Fibroblast of peridontal ligament (primary cell): ENCODE results near the gene SLAMF7.
"Not testable (repeated sequence)": the region's sequence is repeated elsewhere in the genome, so short reads cannot be mapped to it uniquely, and the experiment has no call there.

ENCODE experiments used
- DNase-seq: peaks from one replicate; pipeline ENCODE4 v3.0.0-alpha.2; 2010; ENCODE audit errors: extremely low read depth

The SLAMF7 gene, protein sequence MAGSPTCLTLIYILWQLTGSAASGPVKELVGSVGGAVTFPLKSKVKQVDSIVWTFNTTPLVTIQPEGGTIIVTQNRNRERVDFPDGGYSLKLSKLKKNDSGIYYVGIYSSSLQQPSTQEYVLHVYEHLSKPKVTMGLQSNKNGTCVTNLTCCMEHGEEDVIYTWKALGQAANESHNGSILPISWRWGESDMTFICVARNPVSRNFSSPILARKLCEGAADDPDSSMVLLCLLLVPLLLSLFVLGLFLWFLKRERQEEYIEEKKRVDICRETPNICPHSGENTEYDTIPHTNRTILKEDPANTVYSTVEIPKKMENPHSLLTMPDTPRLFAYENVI

GRCh38 chr1:160739098-160739511 is at the start of gene SLAMF7:
TSS of gene SLAMF7 (plus strand) at chr1:160739247. CDS start at chr1:160739302, 55 bp downstream.
- no peak for DNase-seq

DNA sequence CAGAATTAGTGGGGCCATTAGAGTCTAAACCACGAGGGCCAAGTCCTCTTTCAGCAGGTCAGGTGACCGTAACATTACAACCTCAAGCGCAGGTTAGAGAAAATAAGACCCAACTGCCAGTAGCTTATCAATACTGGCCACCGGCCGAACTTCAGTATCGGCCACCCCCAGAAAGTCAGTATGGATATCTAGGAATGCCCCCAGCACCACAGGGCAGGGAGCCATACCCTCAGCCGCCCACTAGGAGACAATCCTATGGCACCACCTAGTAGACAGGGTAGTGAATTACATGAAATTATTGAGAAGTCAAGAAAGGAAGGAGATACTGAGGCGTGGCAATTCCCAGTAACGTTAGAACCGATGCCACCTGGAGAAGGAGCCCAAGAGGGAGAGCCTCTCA is 46.7 kb upstream of the SLAMF7 start:
- DNase-seq: not testable (repeated sequence)

GRCh38 chr1:160702100-160702499 is 36.9 kb upstream of the SLAMF7 start:
- no peak for DNase-seq

DNA sequence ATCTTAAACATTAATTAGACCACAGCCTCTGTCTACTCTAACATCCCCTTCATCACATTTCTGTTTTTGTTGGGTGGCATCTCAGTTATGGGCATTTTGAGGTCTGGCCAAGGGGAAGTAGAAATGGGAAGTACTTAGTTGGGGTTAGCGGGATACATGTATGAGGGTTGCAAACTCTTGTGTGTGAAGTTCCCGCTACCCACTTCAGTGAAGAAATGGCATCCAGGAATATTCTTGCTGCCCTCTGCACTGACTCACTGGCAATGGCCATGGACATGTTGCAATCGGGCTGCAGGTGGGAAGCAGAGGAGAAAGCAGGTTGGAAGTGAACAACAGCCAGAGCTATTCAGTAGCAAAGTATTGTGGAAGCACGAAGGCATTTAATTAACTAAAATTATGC is 34.8 kb upstream of the SLAMF7 start:
- DNase-seq: no peak

GRCh38 chr1:160705212-160705621 is 33.8 kb upstream of the SLAMF7 start:
- not testable (repeated sequence) for DNase-seq

DNA sequence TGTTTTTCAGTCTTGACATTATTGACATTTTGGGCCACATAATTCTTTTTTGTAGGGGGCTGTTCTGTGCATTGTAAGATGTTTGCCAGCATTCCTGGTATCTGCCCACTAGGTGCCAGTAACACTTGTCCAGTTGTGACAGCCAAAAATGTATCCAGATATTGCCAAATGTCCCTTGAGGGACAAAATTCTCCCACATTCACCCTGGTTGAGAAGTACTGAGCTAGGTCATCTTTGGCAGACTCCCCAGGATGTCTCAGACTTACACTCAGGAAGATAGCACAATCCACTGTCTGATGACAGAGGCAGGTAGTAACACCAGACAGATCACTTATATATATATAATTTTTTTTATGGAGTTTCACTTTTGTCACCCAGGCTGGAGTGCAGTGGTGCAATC is 33.3 kb upstream of the SLAMF7 start:
- no peak for DNase-seq

GRCh38 chr1:160706526-160707235 is 32.4 kb upstream of the SLAMF7 start:
- no peak for DNase-seq

DNA sequence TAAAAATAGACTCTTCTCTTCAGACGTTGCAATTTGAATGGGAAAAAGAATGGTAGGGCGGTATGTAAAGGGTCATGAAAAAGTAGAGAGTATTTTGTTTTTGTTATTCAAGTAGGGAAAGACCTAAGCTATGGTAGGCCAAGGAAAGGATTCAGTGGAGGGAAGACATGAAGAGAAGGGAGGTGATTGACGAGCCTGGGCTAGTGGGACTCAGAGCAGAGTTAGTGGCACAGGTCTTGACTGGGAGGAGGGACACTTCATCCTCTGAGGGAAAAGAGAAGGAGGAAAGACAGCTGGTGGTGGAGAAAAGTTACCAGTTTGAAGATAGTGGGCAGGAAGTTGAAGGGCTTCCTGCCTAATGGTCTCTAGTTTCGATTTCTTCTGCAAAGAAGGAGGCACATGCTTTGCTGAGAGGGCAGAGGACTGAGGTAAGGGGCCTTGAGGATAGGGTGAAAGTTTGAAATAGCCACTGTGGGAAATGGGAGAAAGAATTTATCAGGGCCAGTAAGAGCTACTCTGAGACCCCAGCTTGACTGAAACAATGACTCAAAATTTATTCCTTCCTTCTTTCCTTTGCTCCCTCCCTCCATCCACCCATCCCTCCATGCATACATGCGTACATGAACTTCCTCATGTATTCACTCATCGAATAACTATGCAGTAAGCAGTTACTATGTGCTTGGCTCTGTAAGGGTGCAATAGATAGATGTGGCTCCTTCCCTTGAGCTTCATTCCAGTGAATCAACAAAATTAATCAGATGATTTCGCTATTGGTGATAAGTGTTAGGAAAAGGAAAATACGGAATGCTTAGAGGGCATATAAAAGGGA is 31.6 kb upstream of the SLAMF7 start:
- no peak for DNase-seq

DNA sequence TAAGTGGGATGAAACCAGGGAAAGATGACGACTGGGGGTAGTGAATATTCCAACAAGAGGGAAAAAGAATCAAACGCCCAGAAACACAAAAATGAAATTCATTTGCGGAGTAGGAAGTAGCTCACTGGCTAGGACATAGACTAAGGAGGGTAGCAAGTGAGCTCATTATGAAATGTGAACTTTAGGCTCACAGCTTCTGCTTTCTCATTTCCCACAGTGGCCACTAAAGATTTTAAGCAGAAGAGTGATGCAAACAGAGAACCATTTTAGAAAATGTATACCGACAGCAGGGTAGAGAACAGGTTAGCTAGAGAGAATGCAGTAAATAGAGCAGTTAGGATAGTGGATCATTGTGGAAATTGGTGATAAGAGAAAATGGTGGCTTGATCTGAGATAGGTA is 30.9 kb upstream of the SLAMF7 start:
- DNase-seq: no peak

GRCh38 chr1:160708801-160709200 is 30.2 kb upstream of the SLAMF7 start:
- DNase-seq: no peak

DNA sequence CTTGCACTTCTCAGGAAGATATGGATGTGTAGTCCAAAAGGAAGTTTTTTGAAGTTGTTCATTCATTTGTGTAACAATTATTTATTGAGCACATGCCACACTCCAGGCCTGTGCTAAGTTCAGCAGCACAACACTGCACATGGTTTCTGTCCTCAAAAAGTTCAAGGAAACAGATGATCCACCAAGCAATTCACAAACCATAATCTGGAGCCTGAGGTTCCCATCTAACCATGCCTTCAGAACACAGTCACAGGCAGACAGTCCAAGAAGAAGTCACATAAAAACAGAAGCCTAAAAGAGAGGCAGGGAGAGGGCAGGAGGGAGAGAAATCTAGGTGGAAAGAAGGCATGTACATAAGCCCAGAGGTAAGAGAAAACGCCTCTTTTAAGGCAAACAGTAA is 29.3 kb upstream of the SLAMF7 start:
- DNase-seq: no peak

DNA sequence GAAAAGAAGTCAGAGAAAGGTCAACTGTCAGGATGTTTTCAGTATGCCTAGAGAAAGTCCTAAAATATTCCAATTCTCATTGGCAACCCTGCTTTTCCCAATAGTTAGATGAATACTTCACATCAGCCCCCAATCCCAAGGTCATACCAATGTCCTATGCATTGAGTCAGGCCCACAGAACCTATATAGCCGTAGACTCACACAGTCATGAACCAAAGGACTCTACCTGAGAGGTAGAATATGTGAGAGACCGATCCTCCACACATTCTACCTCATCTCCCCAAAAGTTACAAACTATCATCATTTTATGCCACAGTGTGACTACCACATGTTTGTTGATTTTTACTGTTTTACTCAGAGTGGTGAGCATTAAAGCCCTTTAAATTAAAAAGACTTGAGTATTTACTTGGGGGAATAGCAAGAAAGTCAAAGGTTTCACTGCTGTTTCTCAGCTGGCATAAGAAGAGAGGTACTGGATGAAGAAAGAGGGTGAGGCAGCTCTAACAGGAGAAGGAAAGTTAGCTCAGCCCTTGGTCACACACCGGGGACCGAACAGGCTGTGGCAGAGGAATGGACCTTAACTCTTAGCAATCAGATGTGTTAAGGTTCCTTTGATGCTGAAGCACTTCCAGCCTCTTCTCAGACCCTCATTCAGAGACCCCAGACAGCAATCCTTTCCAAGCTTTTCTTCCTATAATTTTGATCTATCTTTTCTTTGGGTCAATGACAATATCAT is 28.4 kb upstream of the SLAMF7 start:
- no peak for DNase-seq

GRCh38 chr1:160711276-160711601 is 27.8 kb upstream of the SLAMF7 start:
- DNase-seq: no peak

GRCh38 chr1:160711602-160712311 is 27.3 kb upstream of the SLAMF7 start, which contains the start of gene CD48:
TSS of gene CD48 (minus strand) at chr1:160711822. CDS start at chr1:160711763, 59 bp downstream.
- no peak for DNase-seq

- not testable (repeated sequence) for DNase-seq
These were observed 26.4 kb upstream of the SLAMF7 start for GRCh38 chr1:160712525-160713080.

DNA sequence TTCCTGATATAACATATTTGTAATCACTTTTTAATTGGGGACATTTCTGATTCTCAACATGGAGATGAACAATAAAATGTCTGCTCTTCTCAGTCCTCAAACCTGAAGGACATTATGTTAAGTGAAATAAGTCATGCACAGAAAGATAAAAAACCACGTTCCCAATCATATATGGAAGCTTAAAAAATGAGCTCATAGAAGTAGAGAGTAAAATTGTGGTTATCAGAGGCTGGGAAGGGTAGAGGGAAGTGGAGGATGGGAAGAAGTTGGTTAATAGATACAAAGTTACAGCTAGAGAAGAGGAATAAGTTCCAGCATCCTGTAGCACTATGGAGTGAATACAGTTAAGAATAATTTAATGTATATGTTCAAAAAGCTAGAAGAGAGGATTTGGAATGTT is 25.9 kb upstream of the SLAMF7 start:
- no peak for DNase-seq

DNA sequence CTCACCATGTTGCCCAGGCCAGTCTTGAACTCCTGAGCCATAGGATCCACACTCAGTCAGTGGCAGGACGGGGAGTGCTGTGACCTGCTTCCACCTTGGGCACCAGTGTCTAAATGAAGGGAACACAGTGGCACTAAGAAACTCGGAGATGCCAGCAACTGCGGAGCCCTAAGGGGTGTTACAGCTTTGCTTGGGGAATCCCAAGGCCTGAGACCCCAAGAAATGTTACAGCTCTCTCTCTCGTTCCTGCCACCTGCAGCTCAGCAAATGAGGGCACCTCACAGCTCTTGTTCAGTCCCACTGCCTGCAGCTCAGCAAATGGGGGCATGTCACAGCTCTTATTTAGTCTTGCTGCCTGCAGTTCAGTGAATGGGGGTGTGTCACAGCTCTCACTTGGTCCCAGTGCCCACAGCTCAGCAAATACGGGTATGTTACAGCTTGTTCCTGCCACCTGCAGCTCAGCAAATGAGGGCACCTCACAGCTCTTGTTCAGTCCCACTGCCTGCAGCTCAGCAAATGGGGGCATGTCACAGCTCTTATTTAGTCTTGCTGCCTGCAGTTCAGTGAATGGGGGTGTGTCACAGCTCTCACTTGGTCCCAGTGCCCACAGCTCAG is 24.9 kb upstream of the SLAMF7 start:
- not testable (repeated sequence) for DNase-seq

GRCh38 chr1:160716013-160716412 is 23.0 kb upstream of the SLAMF7 start:
- DNase-seq: no peak

DNA sequence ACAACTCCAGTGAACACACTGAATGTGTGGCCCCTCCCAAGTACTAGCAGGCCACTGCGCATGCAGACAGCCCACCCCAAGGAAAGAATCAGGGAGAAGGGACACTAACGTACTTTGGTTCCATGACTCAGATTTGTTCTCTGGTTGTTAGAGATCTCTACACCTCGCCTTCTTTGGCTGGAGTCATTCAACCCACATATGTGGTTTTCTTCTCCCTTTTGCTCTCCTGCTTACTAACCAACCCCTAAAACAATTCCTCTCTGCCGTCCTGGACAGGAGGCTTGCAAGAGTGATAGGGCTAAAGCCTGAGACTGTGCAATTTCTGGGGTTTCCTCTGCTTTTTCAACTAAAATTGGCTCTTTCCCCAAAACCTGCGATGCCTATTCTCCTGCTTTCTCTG is 21.7 kb upstream of the SLAMF7 start:
- DNase-seq: no peak

- no peak for DNase-seq
These were observed 20.8 kb upstream of the SLAMF7 start for GRCh38 chr1:160718210-160718609.
